H1 (cell line): ENCODE measurements around the gene GCSH. TPM values are rescaled to one million over a fixed set of nuclear protein-coding genes. Genes with fewer than 3 reads are reported as not detected.

Experiments used
- CTCF ChIA-PET: fragments of 300-600 bp; sonication (Branson Sonifier 250); formaldehyde crosslinking; loops from one replicate; lab custom pipeline; 2021; ENCODE audit not compliant: partially characterized antibody; lab: Charles Lee
- POLR2A ChIA-PET: fragments of 300-600 bp; sonication (Branson Sonifier 250); formaldehyde crosslinking; loops from one replicate; lab custom pipeline; 2021; ENCODE audit warnings: inconsistent platforms; ENCODE audit not compliant: partially characterized antibody; lab: Charles Lee
- DNase-seq, 2 experiments: peaks; one replicate each; pipeline versions ENCODE4 v3.0.0 to v3.0.0-alpha.2; 2010 to 2022; ENCODE audit warnings: low spot score in 2 of 2, low read depth in 1 of 2, mixed read lengths in 1 of 2
- FAIRE-seq: peaks from 2 replicates; lab custom pipeline; 2011; peaks lifted over from hg19 to GRCh38; lab: Jason Lieb, UNC
- H2AFZ ChIP-seq: 2 replicates; pipeline ENCODE4 v1.8.1; 2012; ENCODE audit warnings: low read length, inconsistent platforms
- H2AK5ac ChIP-seq: 2 replicates; pipeline ENCODE4 v1.6.1; 2013; ENCODE audit warnings: low read depth, low read length
- H2BK120ac ChIP-seq: replicated peaks from 2 replicates; pipeline ENCODE3; 2013; ENCODE audit warnings: low read depth, low read length, inconsistent platforms
- H2BK12ac ChIP-seq: 2 replicates; pipeline ENCODE4 v1.6.1; 2013; ENCODE audit warnings: low read depth, low read length
- H2BK15ac ChIP-seq: 2 replicates; pipeline ENCODE4 v1.6.1; 2013; ENCODE audit warnings: low read length
- H2BK20ac ChIP-seq: 2 replicates; pipeline ENCODE4 v1.6.1; 2013; ENCODE audit warnings: low read length
- H2BK5ac ChIP-seq: 2 replicates; pipeline ENCODE4 v1.6.1; 2013; ENCODE audit warnings: low read depth, low read length
- H3K14ac ChIP-seq: 2 replicates; pipeline ENCODE4 v1.6.1; 2013; ENCODE audit warnings: inconsistent platforms; ENCODE audit not compliant: insufficient read length
- H3K18ac ChIP-seq: 2 replicates; pipeline ENCODE4 v1.6.1; 2013; ENCODE audit warnings: low read length; ENCODE audit errors: extremely low read depth
- H3K23ac ChIP-seq: 2 replicates; pipeline ENCODE4 v1.6.1; 2013; ENCODE audit warnings: inconsistent platforms; ENCODE audit not compliant: insufficient read length
- H3K23me2 ChIP-seq: 2 replicates; pipeline ENCODE4 v1.6.1; 2013; ENCODE audit warnings: low read depth, low read length
- H3K27ac ChIP-seq: 2 replicates; pipeline ENCODE4 v1.6.1; 2011; ENCODE audit warnings: low read depth, low read length, inconsistent platforms
- H3K27me3 ChIP-seq, 4 experiments: replicated peaks in 1 of 4; 1 replicate in 1 of 4; 2 replicates in 3 of 4; pipeline versions ENCODE4 v1.6.1 to v1.8.1; 2011 to 2013; ENCODE audit warnings: low read length in 3 of 4, mild to moderate bottlenecking in 3 of 4, inconsistent platforms in 2 of 4, mixed read lengths in 2 of 4, moderate library complexity in 1 of 4; ENCODE audit not compliant: control insufficient read depth in 3 of 4, insufficient read depth in 3 of 4; ENCODE audit errors: extremely low read depth in 1 of 4
- H3K36me3 ChIP-seq, 4 experiments: 2 replicates each; pipeline versions ENCODE4 v1.6.1 to v1.8.1; 2011 to 2013; ENCODE audit warnings: mild to moderate bottlenecking in 4 of 4, low read length in 3 of 4, moderate library complexity in 2 of 4, control low read depth in 1 of 4, inconsistent platforms in 1 of 4; ENCODE audit not compliant: insufficient read depth in 4 of 4, control insufficient read depth in 2 of 4
- H3K4ac ChIP-seq: replicated peaks from 2 replicates; pipeline ENCODE3; 2013; ENCODE audit warnings: low read length, low read depth, mixed read lengths, inconsistent platforms; ENCODE audit not compliant: insufficient read length
- H3K4me1 ChIP-seq, 4 experiments: replicated peaks in 1 of 4; 1 replicate in 1 of 4; 2 replicates in 3 of 4; pipeline versions ENCODE4 v1.6.1 to v1.8.1; 2011 to 2013; ENCODE audit warnings: low read length in 3 of 4, inconsistent platforms in 2 of 4, mixed read lengths in 1 of 4; ENCODE audit not compliant: insufficient read depth in 4 of 4, control insufficient read depth in 3 of 4
- H3K4me2 ChIP-seq, 2 experiments: 2 replicates each; pipeline versions ENCODE4 v1.6.1 to v1.8.1; 2011 to 2013; ENCODE audit warnings: low read depth in 2 of 2, low read length in 2 of 2, control low read depth in 1 of 2, inconsistent platforms in 1 of 2, mild to moderate bottlenecking in 1 of 2; ENCODE audit not compliant: insufficient read depth in 1 of 2
- H3K4me3 ChIP-seq, 4 experiments: fragments of 200-600, 300-600 bp in 1 of 4; sonication (generic), shearing (Covaris generic), sonication (Bioruptor Twin) in 1 of 4; 2 replicates each; pipeline versions ENCODE4 v1.5.1 to v1.8.1; 2011 to 2016; ENCODE audit warnings: low read length in 4 of 4, low read depth in 3 of 4, control low read depth in 2 of 4, inconsistent platforms in 2 of 4, mild to moderate bottlenecking in 2 of 4, mixed read lengths in 1 of 4, moderate library complexity in 1 of 4; ENCODE audit not compliant: insufficient read depth in 2 of 4; ENCODE audit errors: extremely low read depth in 1 of 4
- H3K56ac ChIP-seq: replicated peaks from 2 replicates; pipeline ENCODE3; 2013; ENCODE audit warnings: low read depth, mild to moderate bottlenecking, mixed read lengths, low read length, inconsistent platforms; ENCODE audit not compliant: insufficient read length
- H3K79me1 ChIP-seq: 2 replicates; pipeline ENCODE4 v1.6.1; 2013; ENCODE audit warnings: low read depth, low read length, control low read depth
- H3K79me2 ChIP-seq, 2 experiments: 2 replicates each; pipeline versions ENCODE4 v1.6.1 to v1.8.1; 2012 to 2013; ENCODE audit warnings: low read length in 2 of 2, mild to moderate bottlenecking in 2 of 2, inconsistent platforms in 1 of 2; ENCODE audit not compliant: insufficient read depth in 2 of 2, control insufficient read depth in 1 of 2
- H3K9ac ChIP-seq, 4 experiments: replicated peaks in 1 of 4; 1 replicate in 1 of 4; 2 replicates in 3 of 4; pipeline versions ENCODE4 v1.6.1 to v1.8.1; 2011 to 2013; ENCODE audit warnings: low read depth in 3 of 4, low read length in 3 of 4, control low read depth in 2 of 4, mild to moderate bottlenecking in 2 of 4, moderate library complexity in 2 of 4, inconsistent platforms in 1 of 4; ENCODE audit errors: extremely low read depth in 1 of 4
- H3K9me3 ChIP-seq, 2 experiments: 2 replicates each; pipeline versions ENCODE4 v1.6.1 to v1.8.1; 2012 to 2013; ENCODE audit warnings: mild to moderate bottlenecking in 2 of 2, moderate library complexity in 2 of 2, control low read depth in 1 of 2, inconsistent platforms in 1 of 2, low read depth in 1 of 2, low read length in 1 of 2, mixed read lengths in 1 of 2; ENCODE audit not compliant: insufficient read depth in 2 of 2
- H4K20me1 ChIP-seq, 2 experiments: replicated peaks in 1 of 2; 2 replicates each; pipeline versions ENCODE3 to v1.8.1; 2011 to 2013; ENCODE audit warnings: inconsistent platforms in 2 of 2, low read length in 2 of 2, mild to moderate bottlenecking in 1 of 2; ENCODE audit not compliant: insufficient read depth in 2 of 2, control insufficient read depth in 1 of 2
- H4K5ac ChIP-seq: 2 replicates; pipeline ENCODE4 v1.6.1; 2013; ENCODE audit warnings: low read length, low read depth, mixed read lengths, inconsistent platforms; ENCODE audit not compliant: insufficient read length
- H4K8ac ChIP-seq: 2 replicates; pipeline ENCODE4 v1.8.0; 2013; ENCODE audit warnings: mild to moderate bottlenecking, moderate library complexity, low read length, inconsistent platforms; ENCODE audit not compliant: insufficient read depth; ENCODE audit errors: extremely low read depth
- H4K91ac ChIP-seq: replicated peaks from 2 replicates; pipeline ENCODE3; 2013; ENCODE audit warnings: low read length, mixed read lengths, inconsistent platforms; ENCODE audit not compliant: insufficient read length
- BCL11A ChIP-seq, 2 experiments: IDR thresholded peaks; one replicate each; pipeline ENCODE4 v1.6.1; 2011; ENCODE audit warnings: low read depth in 2 of 2, low read length in 2 of 2, mild to moderate bottlenecking in 2 of 2
- EZH2 ChIP-seq: fragments of 200-600 bp; sonication (generic); IDR thresholded peaks from 2 replicates; pipeline ENCODE4 v1.7.1; 2012; ENCODE audit warnings: low read depth, mild to moderate bottlenecking, moderate library complexity, low read length, inconsistent platforms; ENCODE audit not compliant: severe bottlenecking
- JUND ChIP-seq: IDR thresholded peaks from 2 replicates; pipeline ENCODE4 v1.6.1; 2011; ENCODE audit warnings: mild to moderate bottlenecking, improper control_type of control experiment, low read length
- KDM1A ChIP-seq: fragments of 200-600, 300-600 bp; sonication (generic); IDR thresholded peaks from 2 replicates; pipeline ENCODE4 v1.7.1; 2016; ENCODE audit warnings: mild to moderate bottlenecking, low read length, borderline replicate concordance
- PHF8 ChIP-seq: fragments of 200-600 bp; sonication (generic); conservative IDR thresholded peaks from 2 replicates; pipeline ENCODE4 v1.7.1; 2012; ENCODE audit warnings: low read depth, mild to moderate bottlenecking, inconsistent platforms, low read length, moderate library complexity
- SIN3A ChIP-seq, 2 experiments: IDR thresholded peaks in 1 of 2; conservative IDR thresholded peaks in 1 of 2; 2 replicates each; pipeline ENCODE4 v1.6.1; 2011 to 2012; ENCODE audit warnings: low read length in 2 of 2, improper control_type of control experiment in 1 of 2, low read depth in 1 of 2, mild to moderate bottlenecking in 1 of 2
- SP2 ChIP-seq: IDR thresholded peaks from 2 replicates; pipeline ENCODE4 v1.6.1; 2012; ENCODE audit warnings: mild to moderate bottlenecking, low read length, inconsistent platforms
- SP4 ChIP-seq: IDR thresholded peaks from 2 replicates; pipeline ENCODE4 v1.6.1; 2012; ENCODE audit warnings: low read length, inconsistent platforms
- SRF ChIP-seq: IDR thresholded peaks from 2 replicates; pipeline ENCODE4 v1.6.1; 2011; ENCODE audit warnings: mild to moderate bottlenecking, low read depth, low read length, moderate library complexity
- YY1 ChIP-seq: IDR thresholded peaks from 2 replicates; pipeline ENCODE4 v1.6.1; 2011; ENCODE audit warnings: low read depth, mild to moderate bottlenecking, low read length
- WGBS, 2 experiments: shearing (Covaris generic) in 1 of 2; methylation state at CpG; one replicate each; pipeline versions ENCODE4 v1.1.6 to v1.1.7; 2013 to 2015; ENCODE audit warnings: low lambda C conversion rate in 2 of 2, mixed read lengths in 2 of 2, inconsistent platforms in 1 of 2, low coverage in 1 of 2, missing lambda C conversion rate in 1 of 2; ENCODE audit not compliant: insufficient replicate concordance in 2 of 2, insufficient coverage in 1 of 2, insufficient read length in 1 of 2; ENCODE audit errors: extremely low coverage in 1 of 2, missing lambda C conversion rate in 1 of 2; 5-methylcytosine and 5-hydroxymethylcytosine counted together
- polyA plus RNA-seq, 7 experiments: library from polyadenylated mRNA; depleted of rRNA in 3 of 7; stranded (reverse) in 5 of 7; unstranded in 2 of 7; fragments of >200 nt in 5 of 7; fragments of 200-250 nt in 2 of 7; gene quantifications; 1 replicate in 5 of 7; 2 replicates in 1 of 7; 4 replicates in 1 of 7; pipeline versions ENCODE4 v1.2.1 to v1.2.3, GENCODE V29; 2011 to 2013; ENCODE audit warnings: missing spikeins in 2 of 7, mixed read lengths in 2 of 7
- total RNA-seq: library from RNA; stranded (reverse); fragmentation: NEBNext Ultra II Directional; extraction: Animal tissue kit (Norgen Biotek cat#: 25700); gene quantifications from 2 replicates; pipeline ENCODE4 v1.2.1, GENCODE V29; 2021
- TF ChIP-seq, protein P1 (sequence below): IDR thresholded peaks from 2 replicates; pipeline ENCODE4 v1.6.1; 2011; ENCODE audit warnings: low read length, improper control_type of control experiment
- TF ChIP-seq, protein P2 (sequence below): IDR thresholded peaks from 2 replicates; pipeline ENCODE4 v1.6.1; 2012; ENCODE audit warnings: inconsistent platforms

Gene GCSH
- total and polyA plus RNA-seq, 2 of the 8 experiments (the other 6 are each of a cell fraction or from before 2014, with no cell fraction given) = 28.2 to 108 TPM

DNA sequence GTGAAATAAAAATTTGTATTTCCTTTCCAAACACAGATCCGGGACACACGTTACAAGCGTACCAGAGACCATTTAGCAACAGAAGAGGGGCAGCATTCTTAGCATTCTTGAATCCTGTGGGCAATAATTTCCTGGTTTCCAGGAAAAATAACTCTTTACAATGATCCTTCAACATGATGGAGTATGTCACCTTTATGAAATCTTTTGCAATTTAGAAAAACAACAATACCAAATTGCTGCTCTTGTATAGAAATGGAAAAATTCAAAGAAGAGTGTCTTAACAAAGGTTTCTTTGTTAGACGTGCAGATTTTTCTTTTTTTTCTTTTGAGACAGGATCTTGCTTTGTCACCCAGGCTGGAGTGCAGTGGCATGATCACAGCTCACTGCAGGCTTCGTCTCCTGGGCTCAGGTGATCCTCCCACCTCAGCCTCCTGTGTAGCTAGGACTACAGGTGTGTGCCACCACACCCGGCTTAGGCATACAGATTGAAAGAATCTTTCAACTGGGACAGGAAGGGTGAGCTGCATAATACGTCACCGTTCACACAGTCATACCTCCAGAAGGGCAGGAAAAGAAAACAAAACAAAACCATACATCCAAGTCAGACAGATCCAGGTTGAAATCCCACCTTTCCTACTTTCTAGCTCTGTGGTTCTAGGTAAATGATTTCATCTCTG lies 10.8 kb upstream of the GCSH start:
- H4K5ac ChIP-seq = no peak overlapping the region
- H4K20me1 ChIP-seq = no peaks in the 10 kb centered on the region
- DNase-seq = no peak
- no peak overlapping the region for H2BK12ac ChIP-seq
- CTCF ChIA-PET = interaction anchor here (0.7 to 1.3 kb wide), 5 partner anchors 8 to 167 kb away, joined by 3 to 6 read pairs (median 4); no protein-coding TSS in a partner anchor
- no peaks in the 10 kb centered on the region for H3K4me1 ChIP-seq
- H4K8ac ChIP-seq = no peak overlapping the region
- no peak overlapping the region for H3K4ac ChIP-seq
- H2AK5ac ChIP-seq = no peak overlapping the region
- no peak overlapping the region for H4K91ac ChIP-seq
- POLR2A ChIA-PET = interaction anchor here (0.9 to 1.0 kb wide), 2 partner anchors 30 to 71 kb away, joined by 3 read pairs; partner anchors contain the start of genes ATMIN and C16orf46
- H3K79me2 ChIP-seq = no peaks in the 10 kb centered on the region
- no peaks in the 10 kb centered on the region for H3K36me3 ChIP-seq
- H2BK20ac ChIP-seq = no peak overlapping the region
- H3K79me1 ChIP-seq = no peaks in the 10 kb centered on the region
- no peak overlapping the region for H3K56ac ChIP-seq
- no peaks in the 10 kb centered on the region for H3K23me2 ChIP-seq
- H3K27ac ChIP-seq = no peak overlapping the region
- H3K23ac ChIP-seq = no peak overlapping the region
- FAIRE-seq = no peak
- H2BK120ac ChIP-seq = no peak overlapping the region
- no peak overlapping the region for H3K18ac ChIP-seq
- H3K14ac ChIP-seq = no peak overlapping the region
- WGBS, 2 experiments = 87% methylated on average over 8 of the region's 8 CpGs; no CpG with 5 or more reads in 1 of the 2 experiments
- no peak overlapping the region for H3K4me2 ChIP-seq
- no peaks in the 10 kb centered on the region for H3K9me3 ChIP-seq
- H2BK15ac ChIP-seq = no peak overlapping the region
- H3K4me3 ChIP-seq = no peak overlapping the region
- no peak overlapping the region for H3K9ac ChIP-seq
- H2BK5ac ChIP-seq = no peak overlapping the region
- H2AFZ ChIP-seq = no peak overlapping the region
- H3K27me3 ChIP-seq = no peaks in the 10 kb centered on the region
- TF ChIP-seq SP4 (no peak), SRF (no peak), PHF8 (no peak), KDM1A (no peak), BCL11A (IDR thresholded peaks at IDR 0.05; ENCODE audit: low read depth in 2 of 2, low read length in 2 of 2) (no peak), SIN3A (conservative IDR thresholded peaks at IDR 0.05 in 1 of 2, IDR thresholded peaks at IDR 0.05 in 1 of 2; ENCODE audit: low read depth in 1 of 2, low read length in 2 of 2) (no peak), JUND (no peak), YY1 (no peak), EZH2 (no peak), SP2 (no peak)
- TF ChIP-seq, protein P1, sequence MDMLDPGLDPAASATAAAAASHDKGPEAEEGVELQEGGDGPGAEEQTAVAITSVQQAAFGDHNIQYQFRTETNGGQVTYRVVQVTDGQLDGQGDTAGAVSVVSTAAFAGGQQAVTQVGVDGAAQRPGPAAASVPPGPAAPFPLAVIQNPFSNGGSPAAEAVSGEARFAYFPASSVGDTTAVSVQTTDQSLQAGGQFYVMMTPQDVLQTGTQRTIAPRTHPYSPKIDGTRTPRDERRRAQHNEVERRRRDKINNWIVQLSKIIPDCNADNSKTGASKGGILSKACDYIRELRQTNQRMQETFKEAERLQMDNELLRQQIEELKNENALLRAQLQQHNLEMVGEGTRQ = no peak
- TF ChIP-seq, protein P2, sequence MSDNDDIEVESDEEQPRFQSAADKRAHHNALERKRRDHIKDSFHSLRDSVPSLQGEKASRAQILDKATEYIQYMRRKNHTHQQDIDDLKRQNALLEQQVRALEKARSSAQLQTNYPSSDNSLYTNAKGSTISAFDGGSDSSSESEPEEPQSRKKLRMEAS = no peak
